Keratinocyte (primary cell): Measurements from ENCODE around the gene MAP7.

Experiments used
- CTCF ChIP-seq, 3 experiments: IDR thresholded peaks in 1 of 3; conservative IDR thresholded peaks in 1 of 3; optimal IDR thresholded peaks in 1 of 3; 2 replicates in 2 of 3; 3 replicates in 1 of 3; pipeline versions ENCODE3 to v1.5.1; 2011; ENCODE audit warnings: low read length in 3 of 3, mild to moderate bottlenecking in 3 of 3, moderate library complexity in 2 of 3, control low read depth in 1 of 3, inconsistent platforms in 1 of 3; ENCODE audit not compliant: insufficient read depth in 2 of 3; ENCODE audit errors: extremely low read depth in 1 of 3
- EZH2 ChIP-seq: IDR thresholded peaks from one replicate; pipeline ENCODE4 v1.6.1; 2012; ENCODE audit warnings: inconsistent platforms, mild to moderate bottlenecking, low read length, moderate library complexity

GRCh38 chr6:136383268-136383937 lies 166.8 kb downstream of the MAP7 start:
- TF ChIP-seq CTCF (optimal IDR thresholded peaks at IDR 0.05 in 1 of 3, IDR thresholded peaks at IDR 0.05 in 1 of 3, conservative IDR thresholded peaks at IDR 0.05 in 1 of 3; ENCODE audit: extremely low read depth in 1 of 3, insufficient read depth in 2 of 3, low read length in 3 of 3) (no peak), EZH2 (no peak)
